KG1 (cell line): Measurements from ENCODE around the gene RASL10A.

Experiments
- DNase-seq: peaks from one replicate; lab custom pipeline; 2025; lab: John Stamatoyannopoulos, UW

RASL10A gene

DNA sequence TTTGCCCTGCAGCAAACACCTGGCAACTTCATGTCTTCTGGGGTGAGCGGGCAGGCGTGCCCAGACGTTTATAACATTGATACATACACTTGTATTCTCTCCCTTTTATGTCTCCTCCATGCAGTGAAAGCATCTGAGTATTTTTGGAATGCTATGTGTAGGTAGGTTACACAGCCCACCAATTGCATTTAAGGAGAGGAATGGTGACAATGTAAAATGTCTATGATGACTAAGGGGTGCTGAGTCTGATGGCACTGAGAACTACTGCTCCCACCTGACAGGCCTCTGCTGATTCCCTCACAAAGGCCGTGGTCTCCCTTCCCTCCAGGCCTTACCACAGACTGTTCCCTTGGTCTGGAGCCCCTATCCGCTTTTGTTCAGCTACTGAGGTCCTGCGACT is 22.9 kb upstream of the RASL10A start:
- DNase-seq: no peak

DNA sequence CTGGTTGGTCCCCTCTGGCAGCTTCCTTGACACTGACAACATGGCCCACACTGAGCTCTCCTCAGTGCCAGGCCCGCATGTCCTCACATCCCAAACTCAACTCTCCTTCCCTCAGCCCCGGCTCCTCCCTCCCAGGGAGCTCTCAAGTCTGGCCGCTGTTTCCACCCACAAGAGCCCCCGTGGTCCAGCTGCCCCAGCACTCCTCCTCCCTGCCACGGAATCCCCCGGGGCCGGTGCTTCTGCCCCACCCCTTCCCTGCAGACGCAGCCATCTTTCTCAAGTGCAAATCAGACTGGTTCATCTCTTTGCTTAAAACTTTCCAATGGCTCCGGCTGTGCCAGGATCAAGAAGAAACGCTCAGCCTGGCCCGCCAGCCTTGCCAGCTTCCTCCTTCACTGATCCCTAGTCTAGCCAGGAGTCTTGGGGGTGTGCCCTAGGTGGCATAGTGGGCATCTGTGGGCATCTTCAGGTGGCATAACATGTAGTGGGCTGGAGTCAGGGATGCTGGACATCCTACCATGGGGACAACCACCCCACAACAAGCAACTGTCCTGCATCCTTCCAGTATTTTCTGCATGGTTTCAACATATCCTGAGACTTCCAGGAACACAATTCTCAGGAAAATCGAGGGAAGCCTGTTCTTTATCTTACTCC is 22.3 kb upstream of the RASL10A start:
- no peak for DNase-seq

DNA sequence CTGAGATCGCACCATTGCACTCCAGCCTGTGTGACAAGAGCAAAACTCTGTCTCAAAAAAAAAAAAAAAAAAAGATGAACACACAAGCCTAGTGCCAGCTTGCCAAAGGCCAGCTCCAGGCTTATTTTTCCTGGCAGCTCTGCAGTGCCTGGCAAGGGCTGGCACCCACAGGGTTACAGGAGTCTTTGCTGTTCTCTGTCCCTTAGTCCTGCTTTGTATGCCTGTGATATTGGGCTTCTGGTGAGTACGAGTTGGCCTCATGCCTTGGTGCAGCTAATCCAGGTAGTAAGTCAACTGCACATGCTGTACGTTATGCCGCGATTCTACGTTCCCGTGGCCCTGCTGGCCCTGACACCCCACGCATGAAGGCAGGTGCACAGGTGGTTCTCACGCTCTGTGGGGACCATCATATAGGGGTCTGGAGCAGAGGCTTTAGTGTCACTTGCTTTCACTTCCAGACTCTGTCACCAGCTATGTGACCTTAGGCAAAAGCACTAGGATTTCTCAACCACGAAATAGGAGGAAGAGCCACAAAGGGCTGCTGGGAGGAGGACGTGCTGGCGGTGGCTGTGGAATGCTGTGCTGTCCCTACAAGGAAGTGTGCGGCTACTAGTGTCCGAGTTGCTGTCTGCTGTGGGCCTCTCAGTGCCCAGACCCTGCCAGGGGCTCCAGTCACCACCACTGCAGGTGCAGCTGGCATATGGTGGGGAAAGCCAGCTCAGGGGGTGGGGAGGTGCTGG is 21.4 kb upstream of the RASL10A start:
- DNase-seq: no peak

DNA sequence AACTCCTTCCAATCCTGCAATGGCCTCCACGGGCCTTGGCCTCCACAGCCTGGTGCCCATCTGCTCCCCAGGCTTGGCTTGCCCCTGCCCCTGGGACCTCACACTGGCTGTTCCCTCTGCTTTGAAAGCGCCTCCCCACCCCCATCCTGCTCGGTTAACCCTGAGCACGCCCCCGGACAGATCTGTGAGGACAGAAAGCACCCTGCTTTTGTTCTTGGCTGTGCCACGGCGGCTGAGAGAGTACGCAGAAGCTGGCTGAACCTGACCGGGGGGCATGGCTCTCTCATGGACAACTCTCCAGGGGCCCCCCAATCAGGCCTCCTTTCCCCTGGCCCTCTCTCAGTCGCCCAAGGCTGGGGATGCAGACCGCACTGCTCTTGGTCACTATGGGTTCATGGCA is 20.2 kb upstream of the RASL10A start:
- no peak for DNase-seq

DNA sequence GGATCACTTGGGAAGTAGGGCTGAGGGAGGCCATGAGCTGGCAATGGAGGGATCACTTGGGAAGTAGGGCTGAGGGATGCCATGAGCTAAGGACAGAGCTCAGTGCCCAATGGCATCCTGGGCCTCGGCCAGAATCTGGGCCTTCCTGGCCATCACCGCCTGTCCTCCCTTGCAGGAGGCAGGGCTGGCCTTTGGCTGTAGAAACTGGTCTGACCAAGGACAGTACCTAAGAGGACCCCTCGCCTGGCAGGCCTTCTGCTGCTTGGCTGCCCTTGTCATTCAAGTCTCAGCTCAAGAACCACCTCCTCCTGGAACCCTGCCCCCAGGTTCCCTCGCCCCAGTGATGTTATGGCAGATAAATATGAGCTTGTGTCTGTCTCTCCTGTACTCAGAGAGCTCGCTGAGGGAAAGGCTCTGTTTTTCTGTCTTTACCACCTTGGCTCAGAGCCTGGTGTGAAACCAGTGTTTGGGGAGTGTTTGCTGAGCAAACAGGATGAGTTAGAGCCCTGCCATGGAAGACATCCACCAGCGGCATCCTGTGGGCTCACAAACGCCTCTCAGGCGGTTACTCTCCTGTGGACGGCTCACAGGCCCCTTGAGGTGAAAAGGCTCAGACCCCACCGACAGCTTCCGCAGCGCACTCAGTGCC is 19.3 kb upstream of the RASL10A start:
- no peak for DNase-seq

DNA sequence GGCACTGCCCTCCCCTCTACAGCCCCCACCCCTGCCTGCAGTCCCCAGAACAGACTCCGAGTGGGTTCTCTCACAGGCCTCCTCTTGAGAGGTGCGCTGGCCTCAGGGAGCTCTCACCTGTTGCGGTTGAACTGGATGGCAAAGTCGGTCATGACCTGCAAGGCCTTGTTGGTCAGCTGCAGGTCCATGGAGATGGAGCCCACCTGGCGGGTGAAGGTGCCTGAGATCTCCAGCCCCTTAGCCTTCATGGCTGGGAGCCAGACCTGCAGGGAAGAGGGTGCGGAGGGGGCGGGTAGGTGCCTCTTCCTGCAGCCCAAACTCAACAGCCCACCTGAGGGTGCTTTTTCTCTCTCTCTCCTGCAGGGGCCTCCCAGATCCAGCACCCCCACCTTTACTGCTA is 18.7 kb upstream of the RASL10A start:
- no peak for DNase-seq

DNA sequence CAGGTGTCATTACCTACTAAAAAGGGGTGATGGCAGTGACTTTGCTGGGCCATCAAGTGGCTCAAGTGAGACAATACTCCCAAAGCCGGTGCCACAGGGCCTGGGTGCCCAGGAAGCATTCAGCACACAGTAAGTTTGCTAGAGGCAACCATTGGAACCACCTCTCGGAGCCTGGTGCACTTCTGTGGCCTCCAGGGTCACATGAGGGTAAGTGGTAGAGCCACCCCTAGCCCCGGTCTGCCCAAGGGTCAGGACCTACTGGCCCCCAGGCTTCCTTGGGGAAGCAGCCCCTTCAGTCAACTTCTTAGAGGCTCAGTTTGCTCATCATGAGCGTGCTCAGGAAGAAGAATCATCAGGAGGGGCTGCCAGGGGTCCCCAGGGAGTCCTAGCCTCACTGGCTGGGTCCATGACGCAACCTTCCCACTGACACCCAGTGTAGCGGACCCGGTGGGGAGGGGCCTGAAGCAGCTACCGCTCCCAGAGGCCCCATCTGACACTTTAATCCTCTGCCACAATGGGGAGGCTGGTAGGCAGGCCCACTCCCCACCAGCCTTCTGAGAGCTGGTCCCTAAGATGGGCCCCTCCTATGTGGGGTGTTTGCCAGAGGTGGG is 17.5 kb upstream of the RASL10A start:
- DNase-seq: no peak

DNA sequence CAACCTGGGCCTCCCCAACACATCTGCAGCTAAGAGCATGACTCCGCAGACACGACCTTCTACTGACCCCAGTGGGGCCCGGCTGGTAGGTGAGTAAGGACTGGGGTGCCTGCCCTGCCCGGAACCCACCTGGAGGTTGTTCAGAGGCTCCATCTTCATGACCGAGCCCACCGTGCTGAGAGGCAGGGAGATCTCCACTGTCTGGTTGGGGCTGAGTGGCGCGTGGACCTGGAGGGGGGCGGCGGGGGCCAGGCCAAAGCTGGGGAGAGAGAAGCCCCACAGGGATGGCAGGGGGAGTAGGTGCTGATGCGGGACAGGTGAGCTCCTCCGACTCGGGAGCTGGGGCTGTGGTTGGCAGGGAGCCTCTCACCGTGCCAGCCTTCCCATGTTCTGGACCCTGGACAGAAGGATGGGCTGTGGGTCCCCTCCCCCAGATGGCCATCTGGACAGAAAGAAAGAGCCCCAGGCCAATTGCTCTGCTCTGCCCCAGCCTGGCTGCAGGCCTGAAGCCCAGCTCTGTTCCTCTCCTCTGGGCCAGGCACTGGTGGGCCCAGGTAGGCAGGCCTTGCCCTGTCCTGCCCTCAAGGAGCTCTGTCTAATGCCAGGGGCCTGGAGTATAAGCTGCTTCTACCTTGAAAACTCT is 16.3 kb upstream of the RASL10A start:
- DNase-seq: no peak

DNA sequence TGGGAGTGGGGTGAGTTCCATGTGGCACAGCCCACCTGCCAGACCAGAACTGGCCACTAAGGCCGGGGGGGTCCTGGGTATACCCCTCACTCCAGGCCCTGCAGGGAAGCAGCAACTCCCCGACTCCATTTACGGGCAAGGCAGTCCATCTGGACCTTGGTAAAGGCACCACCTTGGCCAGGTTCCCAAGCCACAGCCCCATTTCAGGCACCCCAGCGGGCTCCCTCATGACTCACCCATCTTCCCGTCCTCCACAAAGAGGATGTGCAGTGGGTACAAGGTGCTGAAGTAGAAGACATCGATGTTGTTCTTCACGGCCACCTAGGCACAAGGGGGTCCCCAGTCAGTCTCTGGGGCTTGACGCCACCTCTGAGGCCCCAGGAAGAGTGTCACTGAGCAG is 15.7 kb upstream of the RASL10A start:
- no peak for DNase-seq

DNA sequence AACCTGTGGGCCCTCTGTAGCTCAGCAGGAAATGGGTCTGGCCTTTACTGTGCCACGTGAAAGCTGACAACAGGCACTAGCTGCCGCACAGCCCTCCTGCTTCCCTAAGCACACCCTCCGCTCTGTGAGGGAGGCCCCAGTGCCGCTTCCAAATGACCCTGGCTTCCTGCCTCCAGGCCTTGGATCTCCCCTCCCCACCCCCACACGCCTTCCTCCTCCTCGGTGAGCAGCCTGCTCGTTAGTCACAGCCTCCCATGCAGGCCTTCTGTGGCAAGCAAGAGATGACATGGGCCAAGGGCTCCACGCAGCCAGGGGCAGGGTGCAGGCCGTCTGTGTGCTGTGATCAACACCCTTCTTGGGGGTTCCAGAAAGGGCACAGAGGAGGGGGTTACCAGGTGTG is 15.3 kb upstream of the RASL10A start:
- DNase-seq: no peak

DNA sequence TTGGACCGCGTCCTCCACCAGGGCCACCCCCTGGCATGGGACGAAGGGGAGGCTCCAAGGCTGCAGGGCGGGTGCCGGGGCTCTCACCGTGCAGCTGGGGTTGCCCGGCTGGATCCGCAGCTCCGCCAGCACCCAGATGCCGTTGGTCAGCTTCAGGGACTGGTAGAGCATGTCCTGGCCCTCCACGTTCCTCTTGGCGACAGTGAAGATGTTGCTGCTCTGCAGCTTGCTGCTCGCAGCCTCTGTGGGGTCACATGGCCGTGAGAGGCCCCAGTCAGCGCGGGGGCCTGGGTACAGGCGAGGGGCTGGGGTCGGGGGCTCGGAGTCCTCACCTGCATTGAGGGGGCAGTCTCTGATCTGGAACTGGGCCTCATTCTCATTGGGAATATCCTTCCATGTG is 14.8 kb upstream of the RASL10A start:
- DNase-seq: no peak

DNA sequence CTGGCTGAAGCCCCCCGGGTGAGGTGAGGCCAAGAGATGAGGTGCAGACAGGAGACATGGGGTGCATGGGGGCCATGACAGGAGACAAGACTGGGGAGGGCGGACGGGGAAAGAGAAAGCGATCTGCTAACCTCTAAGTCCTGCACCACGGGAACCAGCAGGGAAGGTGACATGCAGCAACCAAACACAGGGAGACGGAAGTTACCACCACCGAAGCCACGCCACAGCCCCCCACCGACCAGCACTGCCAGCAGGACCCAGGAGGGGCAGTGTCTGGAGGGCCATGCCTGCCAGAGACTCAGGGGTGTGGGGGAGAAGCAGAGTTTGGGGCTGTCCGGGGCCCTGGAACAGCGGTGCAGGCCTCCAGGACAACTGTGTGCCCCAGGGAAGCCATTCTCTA is 14.1 kb upstream of the RASL10A start:
- no peak for DNase-seq

DNA sequence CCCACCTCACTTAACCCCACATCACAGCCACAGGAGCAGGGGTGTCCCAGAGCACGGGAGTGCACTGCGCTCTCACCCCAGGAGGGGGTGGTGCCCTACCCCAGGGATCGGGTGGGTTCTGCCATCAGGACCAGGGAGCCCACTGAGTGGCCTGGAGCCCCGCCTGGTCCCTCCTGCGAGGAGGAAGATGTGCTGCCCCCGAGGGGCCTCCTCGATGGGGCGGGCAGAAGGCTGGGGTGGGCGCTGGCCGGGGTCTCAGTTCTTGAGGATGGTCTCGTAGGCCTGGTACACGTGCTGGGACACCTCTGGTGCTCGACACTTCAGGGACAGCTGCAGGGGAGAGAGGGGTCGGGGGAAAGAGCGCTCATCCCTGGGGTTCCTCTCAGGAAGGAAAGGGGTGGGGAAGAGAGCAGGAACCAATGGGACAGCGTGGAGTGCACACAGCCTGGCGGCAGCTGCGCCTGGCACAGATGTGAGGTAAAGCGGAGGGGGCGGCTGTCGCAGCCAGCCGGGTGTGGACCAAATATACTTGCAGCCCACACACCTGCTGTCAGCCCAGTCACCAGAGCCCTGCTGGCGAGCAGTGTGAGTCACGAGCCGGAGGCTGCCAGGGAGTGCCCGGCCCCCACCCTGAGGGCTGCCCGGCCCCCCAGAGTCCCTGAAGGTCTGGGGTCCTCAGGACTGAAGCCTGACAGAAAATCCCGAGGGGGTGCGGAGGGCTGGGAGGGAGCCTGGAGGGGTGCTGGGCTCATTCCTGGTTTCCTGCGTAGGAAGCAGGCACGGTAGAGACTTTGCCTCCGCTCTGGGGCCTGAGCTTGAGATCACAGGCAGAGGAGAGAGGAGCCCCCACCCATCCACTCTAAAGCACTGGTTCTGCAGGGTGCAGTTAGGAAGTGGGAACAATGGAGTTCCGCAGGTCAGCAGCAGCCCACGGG is 13.3 kb upstream of the RASL10A start:
- no peak for DNase-seq

DNA sequence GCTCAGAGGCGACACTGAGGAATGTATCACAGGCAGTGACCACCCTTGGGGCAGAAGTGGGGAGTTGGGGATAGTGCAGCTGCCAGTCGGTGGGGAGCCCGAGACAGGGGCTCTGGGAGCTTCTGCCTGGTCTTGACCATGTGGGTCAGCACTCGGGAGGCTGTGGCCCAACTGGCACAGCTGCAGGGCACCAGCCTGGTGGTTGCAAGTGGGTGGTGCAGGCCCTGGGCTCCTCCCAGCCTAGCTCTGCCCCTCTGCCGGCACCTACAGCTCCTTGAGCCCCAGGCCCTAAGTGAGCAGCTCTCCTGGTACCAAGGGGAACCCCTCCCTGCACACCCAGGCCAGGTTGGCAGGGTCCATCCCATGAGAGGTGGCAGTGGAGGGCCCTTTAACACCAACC is 12.6 kb upstream of the RASL10A start:
- no peak for DNase-seq

DNA sequence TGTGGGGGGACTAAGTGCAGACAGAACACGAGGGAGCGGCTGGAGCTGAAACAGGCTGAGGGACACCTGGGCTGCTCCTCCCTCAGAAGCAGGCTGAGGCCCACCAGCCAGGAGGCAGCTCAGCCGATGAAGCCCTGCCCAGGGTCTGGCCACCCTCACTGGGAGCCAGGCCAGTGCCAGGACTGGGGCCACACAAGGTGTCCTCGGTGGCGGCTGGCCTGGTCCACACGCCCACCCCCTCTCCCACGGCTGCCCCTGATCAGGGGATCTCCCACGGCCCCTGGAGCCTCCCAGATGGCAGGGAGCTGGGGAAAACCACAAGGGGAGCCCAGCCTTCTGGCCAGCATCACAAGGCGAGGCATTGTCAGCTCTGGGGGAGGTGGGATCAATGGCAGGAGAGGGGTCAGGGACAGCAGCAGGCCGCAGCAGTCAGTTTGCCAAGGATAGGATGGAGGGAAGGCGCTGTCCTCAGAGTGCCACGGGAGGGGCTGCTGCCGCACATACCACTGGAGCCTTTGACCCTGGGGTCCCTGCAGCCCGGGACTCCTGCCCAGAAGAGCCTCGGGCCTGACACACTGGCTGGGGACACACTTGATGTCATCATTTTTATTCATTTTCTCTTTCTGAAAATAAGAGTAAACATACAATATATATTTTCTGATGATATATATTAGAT is 11.7 kb upstream of the RASL10A start:
- no peak for DNase-seq

DNA sequence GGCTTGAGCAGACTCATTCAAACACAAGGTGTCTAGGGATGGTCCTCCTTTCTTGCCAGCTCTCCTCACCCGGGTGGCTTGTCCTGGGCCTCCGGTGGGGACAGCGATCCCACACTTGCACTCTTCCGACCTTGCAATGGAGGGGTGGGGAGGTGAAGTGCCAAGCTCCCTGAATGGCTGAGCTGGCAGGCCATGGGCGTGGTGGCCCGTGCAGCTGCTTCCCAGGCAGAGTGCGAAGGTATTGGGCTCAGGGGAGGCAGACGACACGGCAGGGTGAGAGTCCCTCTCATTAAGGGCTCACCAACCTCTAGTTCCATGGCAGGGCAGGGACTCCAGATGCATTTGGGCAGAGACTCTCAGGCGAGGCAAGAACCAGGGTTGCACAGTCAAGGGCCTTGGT is 11.0 kb upstream of the RASL10A start:
- no peak for DNase-seq

DNA sequence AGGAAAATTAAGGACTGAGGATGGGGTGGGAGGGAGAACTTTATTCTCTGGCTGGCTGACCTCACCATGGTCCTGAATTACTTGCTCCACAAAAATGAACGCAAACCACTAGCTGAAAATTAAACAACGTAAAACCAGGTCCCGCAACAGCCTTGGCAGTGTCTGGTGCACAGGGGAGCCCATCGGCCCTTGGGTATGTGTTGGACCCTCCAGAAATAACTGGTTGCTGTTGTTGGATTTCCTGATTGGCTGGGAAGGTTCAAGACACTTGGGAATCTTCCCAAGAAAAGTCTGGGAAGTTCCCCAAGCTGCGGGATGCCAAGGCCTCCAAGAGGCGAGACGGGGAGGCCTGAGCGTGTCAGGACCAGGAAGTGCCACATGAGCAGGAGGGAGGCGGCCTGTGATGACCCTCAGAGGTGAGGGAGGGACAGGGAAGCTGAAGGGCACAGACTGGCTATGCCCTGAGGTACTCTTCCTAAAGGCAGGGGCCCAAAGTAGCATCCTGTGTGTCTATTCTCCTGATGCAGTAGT is 10.4 kb upstream of the RASL10A start:
- DNase-seq: no peak

DNA sequence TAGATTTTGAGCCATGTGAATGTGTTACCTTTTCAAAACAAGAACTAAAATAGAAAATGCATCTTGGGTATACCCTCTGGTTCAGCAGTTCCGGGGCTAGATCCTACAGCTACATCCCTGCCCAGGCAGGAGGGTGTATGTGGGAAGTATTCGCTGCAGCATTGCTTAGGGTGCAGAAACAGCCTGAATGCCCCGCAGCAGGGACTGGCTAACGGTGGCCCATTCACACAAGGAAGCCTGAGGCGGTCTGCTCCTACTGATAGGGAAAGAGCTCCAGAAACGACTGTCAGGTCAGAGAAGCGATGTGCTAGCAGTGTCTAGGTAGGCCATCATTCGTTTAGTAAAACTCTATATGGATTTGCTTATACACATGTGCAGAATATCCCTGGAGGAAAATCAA is 9.9 kb upstream of the RASL10A start:
- no peak for DNase-seq

DNA sequence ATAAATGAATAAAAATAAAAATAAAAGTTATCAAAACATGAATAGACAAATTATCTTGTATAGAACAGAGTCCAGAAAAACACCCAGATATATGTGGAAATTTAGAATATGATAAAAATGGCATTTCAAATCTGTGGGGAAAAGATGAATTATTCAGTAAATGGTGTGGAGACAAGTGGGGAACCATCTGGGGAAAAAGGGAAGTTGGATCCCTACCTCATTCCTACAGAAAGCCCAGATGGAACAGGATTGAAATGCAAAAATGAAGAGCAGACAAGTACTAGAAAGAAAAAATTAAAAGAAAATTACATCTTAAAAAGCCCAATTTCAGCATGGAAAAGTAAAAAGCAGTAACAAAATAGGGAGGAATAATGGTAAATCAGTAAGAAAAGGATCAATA is 8.1 kb upstream of the RASL10A start:
- no peak for DNase-seq

DNA sequence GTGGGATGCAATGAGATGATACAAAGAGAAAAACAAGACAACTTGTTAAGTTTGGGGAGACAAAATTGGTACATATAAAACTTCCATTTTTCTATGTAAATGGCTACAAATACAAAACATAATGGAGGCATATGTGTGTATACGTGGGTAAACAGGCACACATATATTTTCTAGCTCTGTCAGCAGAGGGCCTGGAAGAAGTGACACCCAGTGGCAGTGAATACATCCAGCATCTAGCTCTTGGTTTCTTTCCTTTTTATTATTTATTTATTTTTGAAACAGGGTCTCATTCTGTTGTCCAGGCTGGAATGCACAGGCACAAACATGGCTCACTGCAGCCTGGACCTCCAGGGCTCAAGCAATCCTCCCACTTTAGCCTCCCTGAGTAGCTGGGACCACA is 5.0 kb upstream of the RASL10A start:
- DNase-seq: no peak

DNA sequence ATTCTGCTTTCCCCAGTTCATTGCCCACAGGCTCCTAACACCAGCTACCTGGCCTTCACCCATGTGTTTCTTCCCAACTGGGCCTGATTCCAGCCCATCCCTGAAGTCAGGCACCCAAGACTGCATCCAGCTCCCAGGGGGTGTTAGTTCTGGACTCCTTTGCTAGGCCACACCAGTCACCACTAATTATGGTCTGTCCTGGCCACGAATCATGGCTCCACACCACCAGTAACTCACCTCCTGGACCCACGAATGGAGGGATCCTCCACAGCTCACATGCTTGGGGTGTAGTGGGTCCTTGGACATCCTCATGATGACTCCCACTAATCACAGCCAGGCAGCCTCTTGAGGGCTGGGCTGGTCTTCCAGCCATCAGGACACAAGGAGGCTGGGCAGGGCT is 3.6 kb upstream of the RASL10A start:
- DNase-seq: no peak
